D341Med (cell line): ENCODE data around the gene LONRF2.
A peak's percentile ranks its signal among the peaks of the same experiment; 100 is the strongest.

Source experiments
- DNase-seq: peaks from one replicate; pipeline ENCODE4 v3.0.0; 2012; ENCODE audit warnings: low spot score

Gene LONRF2

DNA sequence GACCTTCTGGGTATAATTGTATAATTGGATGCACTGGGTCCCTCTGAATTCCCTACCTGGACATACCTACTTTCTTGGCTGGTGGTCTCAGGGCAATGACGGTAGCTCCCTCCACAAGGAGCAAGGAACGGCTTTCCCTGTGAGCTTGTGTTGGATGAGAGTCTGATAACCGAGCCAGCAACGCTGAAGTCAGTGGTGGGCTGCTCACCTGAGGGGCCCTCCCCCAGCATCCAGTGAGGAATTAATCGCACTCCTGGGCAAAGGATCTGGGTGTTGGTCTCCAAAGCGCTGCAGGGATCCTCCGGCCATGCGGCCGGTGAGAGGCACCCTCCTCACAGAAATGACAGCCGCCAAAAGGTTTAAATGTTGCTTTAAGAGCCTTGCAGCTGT lies 47.1 kb downstream of the LONRF2 start:
- DNase-seq = no peak

DNA sequence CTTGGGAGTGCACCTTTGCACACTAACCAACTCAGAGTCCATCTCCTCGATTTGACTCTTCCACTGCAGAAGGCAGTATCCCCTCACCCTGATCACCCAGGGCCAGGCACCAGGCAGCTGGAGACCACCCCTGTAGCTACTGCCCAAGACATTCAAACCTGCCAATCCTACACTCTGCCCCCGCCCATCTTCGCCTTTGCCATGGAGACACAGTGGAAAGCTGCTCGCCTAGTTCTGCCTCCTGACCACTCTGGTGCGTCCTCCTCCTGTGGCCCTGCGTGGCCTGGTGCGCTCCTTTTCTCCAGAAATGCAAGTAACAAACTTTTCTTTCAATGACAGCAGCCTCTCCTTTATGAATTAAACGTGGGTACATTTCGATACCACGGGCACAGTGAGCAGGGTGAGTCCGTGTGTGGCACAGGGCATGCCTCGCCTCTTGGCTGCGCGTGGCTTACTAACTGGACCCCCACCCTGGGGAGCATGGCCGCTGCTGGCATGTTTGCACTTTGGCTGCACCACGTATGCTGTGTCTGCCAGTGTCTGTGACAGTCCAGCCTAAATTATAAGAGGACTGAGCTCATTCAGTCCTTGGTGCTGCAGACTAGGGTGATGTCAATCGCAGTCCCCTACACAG lies 47.6 kb downstream of the LONRF2 start:
- DNase-seq = no peak

DNA sequence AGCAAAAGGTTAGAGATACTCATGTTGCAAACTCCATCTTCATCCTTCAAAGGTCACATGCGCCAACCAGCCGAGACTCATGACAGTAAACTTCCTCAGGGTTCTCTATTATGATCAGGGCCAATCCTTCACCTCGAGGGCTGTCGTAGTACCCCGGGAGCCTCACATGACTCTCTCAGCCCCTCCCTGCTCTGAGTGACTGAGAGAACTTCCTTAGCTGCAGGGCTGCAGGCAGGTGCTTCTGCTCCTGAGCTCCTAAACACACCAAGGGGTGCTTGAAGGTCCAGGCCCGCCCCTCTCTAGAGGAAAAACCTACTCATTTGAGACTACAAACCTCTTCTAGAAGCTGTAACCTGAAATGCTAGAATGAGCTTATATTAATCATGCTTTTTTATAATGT lies 48.2 kb downstream of the LONRF2 start:
- no peak for DNase-seq

DNA sequence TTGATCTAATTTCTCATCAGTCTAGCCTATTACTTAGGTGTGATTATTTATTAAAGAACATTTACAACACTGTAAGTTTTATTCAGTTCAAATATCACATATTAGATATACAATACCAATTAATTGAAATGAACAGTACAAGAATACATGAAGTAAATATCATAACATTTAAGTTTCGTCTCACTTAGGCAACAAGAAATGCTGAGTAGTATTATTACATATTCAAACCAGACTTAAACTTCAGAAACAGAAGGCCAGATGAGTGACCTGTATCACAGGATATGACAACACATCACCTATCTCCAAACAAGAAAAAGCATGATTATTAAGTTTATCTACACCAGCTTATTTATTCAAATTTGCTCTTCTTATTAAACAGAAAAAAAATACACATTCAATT lies 48.9 kb downstream of the LONRF2 start:
- DNase-seq = no peak

DNA sequence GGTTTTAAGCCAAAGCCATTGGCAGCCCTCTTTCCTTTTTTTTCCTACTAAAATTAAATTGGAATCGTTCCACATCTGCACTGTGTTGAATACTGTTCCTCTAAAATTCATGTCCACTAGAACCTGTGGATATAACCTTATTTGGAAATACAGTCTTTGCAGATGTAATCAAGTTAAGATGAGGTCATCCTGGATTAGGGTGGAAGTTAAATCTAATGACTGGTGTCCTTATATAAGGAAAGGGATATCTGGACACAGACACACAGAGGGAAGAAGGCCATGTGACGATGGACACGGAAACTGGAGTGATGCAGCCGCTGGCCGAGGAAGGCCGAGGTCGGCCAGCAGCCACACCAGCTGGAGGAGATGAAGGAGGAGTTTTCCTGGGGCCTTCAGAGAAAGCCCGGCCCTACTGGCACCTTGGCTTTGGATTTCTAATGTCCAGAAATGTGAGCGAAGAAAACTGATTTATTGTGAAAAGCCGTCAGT lies 49.4 kb downstream of the LONRF2 start:
- no peak for DNase-seq

DNA sequence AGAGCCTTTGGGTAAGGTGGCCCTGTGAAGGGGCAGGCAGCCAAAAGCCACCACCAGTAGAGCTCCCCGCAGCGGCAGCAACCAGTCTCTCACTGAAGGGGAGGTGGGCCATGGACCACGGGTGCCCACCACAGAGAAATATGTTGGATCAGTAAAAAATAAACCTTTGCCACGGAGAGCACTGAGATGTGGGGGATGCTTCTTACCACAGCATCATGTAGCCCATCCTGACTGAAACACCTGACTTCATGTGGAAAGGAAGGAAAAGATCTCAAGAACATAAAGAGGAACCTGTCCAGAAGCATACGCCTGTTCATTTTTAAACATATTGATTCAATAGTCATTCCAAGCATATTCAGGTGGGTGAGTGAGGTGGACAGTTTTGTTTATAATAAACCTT lies 51.1 kb downstream of the LONRF2 start:
- DNase-seq = no peak

DNA sequence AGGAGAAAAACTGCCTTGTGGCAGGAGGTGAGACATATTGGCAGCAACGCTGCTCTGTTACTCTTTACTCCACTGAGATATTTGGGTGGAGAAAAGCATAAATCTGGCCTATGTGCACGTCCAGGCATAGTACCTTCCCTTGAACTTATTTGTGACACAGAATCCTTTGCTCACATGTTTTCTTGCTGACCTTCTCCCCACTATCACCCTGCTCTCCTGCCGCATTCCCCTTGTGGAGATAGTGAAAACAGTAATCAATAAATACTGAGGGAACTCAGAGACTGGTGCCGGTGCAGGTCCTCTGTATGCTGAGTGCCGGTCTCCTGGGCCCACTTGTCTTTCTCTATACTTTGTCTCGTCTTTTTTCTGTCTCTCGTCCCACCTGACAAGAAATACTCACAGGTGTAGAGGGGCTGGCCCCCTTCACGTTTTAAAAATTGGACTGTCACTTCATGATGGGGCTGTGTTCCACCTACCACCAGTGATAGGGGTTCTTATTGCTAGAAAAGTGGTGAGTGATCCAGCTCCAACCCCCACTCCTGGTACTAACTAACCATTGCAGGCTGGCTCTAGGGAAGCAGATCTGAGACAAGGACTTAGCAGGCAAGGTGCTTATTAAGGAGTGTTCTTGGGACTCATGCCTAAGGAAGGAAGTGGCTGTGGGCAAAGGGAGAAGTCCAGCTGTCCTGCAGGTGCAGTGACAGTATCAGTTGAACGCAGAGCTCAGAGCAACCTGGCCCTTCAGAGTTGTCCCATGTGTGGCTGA lies 51.7 kb downstream of the LONRF2 start:
- no peak for DNase-seq

DNA sequence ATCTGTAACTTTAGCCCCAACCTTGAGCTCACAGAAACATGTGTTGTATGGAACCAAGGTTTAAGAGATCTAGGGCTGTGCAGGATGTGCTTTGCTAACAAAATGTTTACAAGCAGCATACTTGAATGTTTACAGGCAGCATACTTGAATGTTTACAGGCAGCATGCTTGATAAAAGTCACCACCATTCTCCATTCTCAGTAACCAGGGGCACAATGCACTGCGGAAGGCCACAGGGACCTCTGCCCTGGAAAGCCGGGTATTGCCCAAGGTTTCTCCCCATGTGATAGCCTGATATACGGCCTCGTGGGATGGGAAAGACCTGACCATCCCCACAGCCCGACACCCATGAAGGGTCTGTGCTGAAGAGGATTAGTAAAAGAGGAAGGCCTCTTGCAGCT lies 52.4 kb downstream of the LONRF2 start:
- DNase-seq = no peak

DNA sequence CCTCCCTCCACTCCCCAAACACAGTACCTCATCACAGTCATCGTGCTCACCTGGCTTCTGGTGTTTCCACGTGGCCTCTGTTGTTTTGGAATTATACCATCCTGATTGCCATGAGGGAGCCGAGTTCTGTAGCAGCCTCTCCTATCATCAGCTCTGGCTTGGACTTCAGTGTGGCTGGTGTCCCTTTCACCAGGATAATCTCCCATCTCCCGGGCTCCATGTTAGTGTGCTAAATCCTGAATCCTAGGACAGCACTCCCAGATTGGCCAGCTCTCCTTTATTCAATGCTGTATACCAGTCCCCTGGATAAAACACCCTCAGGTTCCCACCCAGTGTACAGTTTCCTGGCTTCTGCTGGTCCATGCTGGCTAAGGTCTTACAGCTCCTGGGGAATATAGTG lies 53.3 kb downstream of the LONRF2 start:
- no peak for DNase-seq

DNA sequence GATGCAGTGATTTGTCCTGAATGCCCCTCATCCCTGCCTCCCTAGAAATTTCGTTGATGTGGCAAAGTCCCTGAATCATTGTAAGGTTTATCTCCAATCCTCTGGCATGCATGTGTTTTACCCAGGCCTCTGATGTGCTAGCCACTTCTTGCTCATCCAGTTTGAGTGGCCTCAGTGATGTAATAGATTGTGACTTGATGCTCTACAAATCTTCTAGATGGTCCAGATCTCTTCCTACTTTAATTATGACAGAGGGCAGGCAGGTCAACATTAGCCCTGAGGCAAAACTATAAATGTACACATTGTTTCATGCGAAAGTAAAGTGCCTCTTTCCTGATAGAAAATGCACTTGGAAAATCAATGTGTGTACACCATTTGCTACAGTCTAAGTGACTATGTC lies 54.5 kb downstream of the LONRF2 start:
- no peak for DNase-seq

DNA sequence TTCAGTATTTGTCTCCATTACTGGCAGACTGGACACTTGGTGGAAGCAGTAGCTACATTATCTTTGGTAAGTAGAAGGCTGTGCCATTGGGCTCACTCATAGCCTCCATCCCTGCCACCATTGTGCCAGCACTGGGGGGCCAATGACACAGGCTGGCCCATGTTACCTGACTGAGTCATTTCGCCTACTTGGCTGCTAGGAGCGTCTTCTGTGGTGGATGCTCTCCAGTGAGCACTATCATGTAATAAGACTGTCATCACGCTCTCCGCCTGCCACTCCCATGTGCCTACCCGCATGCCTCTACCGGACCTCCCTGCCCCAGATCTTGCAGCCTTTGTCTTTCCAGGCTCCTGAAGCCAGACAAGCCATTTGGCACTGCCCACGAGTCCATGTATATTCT lies 56.2 kb downstream of the LONRF2 start:
- DNase-seq = no peak

DNA sequence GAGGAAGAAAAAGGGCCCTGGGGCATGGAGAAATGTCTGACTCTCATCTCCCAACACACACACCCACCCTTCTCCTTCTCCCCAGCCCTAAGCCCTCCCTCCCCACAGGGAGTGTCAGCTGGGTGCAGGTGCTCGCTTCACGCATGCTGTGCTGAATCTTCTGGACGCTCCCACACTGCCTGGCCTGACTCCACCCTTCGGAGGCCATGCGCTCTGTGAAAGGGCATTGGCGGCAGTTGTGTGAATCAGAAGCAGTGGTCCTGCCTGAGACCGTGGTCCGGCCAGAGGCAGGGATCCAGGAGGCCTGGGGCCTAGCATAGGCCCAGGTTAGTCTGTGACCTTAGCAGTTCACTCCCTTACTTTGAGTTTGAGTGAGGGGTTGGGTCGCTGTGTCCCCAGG lies 57.1 kb downstream of the LONRF2 start:
- DNase-seq = no peak

DNA sequence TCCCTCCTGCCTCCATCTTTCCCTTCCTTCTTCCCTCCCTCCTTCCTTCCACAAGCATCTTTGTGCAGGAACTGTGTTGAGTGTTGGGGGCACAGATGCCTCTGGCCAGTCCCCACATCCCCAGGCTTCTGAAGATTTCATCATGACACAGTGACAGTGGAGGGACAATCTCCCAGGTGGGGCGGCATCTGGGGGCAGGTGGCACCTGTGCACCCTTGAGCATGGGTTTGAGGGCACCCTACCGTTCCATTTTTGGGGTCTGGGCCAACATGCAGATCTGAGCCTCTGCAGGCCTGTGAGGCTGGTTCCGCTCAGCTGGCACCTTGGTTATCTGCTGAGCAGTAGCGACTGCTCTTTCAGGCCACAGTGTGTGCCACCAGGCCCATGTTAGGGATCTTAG lies 57.6 kb downstream of the LONRF2 start:
- no peak for DNase-seq

DNA sequence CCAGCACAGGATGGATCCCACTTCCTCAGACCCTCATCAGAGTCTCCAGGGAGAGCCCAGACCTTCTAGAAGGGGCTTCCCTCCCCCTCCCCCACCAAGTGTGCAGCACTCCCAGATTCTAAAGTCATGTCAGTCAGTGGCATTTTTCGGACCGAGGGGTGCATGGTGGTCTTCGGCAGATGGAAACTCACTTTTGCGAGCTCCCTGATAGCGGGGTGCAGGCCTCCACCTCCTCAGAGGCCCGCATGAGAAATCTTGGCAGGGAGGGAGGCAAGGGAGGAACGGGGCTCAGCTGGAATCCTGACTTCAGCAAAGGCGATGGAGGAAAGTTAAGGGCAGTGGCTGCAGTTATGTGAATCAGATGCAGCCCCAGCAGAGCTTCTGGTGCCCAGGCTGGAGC lies 58.2 kb downstream of the LONRF2 start:
- DNase-seq = no peak

DNA sequence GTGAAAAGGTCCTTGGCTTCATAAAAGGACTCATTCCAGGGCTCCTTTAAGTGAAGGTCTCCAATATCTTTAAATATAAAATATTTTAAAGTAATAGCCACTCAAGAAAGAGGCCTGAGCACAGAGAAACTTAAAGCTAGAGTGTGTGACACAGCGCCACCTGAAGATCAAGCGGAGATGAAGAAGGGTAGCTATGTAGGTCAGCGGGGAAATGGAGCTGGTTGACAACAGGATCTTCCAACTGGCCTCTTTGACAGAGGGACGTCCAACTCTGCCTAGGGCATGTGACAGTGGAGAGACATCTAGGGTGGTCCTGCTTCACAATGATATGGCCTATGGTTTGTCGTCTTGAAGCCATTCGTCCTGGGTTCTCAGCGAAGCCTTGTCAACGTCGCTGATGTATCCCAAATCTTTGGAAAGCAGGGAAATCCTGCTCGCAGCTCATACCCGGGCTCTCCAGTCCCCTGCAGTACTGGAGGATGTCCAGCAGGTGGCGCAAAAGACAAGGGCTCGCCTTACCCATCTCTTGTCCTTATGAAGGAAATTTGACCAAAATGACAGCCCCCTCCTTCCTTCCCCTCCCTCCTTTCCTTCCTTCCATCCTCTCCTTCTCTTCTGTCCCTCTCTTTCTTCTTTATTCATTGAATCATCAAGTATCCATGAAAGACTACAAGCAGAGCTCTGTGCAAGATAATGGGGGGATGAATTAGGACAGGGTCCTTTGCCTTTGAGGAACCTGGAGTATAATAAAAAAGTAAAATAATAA lies 59.6 kb downstream of the LONRF2 start:
- DNase-seq = peak; percentile 75

DNA sequence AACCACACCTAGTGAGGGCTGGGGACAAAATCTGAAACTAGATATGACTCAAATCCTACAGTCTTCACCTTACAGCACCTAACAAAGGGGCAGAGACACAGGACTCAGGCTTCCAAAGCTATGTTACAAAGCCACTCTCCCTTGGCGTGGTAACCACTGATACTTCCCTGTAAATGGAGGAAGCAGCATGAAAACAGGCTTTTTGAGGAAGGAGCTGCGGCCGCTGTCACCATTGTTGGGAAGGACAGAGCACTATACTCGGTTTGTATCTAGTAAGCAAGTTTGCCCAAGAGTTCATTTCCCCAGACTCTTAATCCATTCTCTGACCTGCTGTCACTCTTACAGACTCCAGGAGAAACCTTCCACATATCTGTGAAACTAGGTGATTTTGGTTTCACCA lies 60.3 kb downstream of the LONRF2 start:
- DNase-seq = no peak

DNA sequence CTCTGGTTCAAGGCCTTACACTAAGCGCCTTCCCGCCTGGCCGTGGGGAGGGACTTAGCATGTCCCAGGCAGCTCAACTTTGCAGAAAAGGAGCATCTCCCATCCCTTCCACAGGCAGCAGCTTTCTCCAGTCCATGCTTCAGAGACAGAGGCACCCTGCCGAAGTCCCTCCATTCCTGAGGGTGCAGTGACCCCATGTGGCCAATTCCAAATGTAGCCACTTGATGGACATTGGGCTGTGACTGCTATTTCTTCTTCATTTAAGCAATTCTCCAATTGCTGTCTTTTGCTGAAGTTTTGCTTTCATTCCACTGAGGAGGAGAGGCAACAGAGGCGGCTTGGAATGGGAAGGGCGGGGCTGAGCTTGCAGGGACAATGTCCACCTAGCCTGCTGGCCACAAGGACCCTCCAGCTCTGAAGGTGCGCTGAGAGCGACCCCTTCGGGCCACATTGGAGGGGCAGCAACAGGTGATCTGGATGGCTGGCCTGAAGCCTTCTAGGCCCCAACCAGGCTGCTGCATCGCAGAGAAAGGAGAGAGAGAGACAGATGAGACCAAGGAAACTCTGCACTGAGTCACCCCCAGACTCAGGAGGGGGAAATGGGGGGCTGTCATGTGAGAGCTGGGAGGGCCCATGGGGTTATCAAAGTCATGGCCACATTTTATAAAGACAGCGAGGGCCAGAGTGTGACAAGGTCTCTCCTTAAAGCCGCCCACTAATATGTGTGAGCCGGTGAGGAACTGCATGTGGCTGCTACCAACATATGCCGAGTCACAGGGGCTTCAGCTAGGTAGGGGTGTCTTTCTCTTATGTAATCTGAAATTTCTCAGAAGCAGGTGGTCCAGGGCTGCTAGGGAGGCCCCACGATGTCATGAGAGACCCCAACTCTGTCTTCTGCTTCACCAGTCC lies 61.3 kb downstream of the LONRF2 start:
- DNase-seq = no peak

DNA sequence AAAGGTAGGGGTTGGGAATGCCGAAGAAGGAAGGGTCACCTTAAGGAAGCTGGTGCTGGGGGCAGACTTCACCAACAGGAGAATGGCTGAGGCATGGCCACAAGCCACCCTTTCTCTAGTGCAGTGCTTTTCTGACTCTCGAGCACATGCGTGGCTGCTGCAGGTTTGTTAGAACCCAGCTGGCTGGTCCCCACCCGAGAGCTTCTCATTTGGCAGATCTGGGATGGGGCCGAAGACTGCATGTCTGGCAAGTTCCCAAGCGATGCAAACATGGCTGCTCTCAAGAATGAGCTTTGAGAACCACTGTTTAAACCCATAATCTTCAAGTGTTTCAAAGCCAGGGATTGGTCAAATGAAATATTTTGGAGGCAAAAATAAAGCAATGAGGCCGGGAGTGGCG lies 63.2 kb downstream of the LONRF2 start:
- no peak for DNase-seq

DNA sequence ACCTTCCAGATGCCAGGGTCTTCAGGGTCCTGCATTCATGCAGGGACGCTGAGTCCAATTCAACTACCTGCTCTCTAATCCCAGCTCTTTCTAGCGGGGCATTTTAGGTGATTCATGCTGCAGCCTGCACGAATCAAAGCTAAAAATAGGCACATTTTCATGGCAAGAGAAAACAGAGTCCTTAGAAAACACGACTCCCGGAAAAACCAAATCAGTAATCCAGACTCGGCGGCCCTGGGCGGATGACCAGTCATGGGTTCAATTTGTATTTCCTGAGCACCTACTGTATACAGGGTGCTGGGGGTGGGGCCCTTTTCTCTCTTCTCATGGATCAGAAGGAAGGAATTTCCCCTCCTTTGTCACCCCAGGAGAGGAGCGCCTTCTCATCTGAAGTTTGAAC lies 64.4 kb downstream of the LONRF2 start:
- no peak for DNase-seq

DNA sequence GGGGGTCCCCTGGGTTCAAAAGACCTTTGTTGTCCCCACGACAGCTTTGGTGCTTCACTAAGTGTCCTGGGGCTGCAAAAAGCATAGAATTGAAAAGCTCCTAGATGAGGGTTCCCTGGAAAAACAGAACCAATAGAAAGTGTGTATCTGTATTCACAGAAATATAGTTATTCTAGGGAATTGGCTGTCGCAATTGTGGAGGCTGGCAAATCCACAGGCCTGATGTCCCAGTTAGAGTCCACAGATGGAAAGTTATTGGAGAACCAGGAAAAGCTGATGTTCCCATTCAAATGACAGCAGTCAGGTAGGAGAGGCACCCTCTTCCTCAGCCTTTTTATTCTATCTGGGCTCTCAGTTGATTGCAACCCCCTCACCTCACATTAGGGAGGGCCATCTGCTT lies 65.5 kb downstream of the LONRF2 start:
- no peak for DNase-seq

DNA sequence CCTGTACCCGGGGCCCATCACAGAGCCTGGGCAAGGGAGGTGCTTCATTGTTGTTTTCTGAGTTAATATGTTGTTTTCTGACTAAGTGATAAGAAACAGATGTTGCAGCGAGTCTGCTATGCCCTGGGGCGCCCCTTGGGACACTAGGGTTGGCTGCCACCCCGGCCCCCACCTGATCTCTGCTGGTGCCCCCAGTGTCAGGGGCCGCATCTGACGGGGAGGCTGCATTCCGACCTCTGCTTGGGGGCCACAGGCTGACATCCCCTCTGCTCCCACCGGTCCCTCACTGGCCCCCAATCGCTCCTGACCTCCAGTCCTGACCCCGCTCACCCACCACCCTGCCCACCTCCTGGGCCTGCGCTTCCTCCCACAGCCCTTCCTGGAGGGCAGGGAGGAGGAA lies 65.9 kb downstream of the LONRF2 start:
- no peak for DNase-seq

DNA sequence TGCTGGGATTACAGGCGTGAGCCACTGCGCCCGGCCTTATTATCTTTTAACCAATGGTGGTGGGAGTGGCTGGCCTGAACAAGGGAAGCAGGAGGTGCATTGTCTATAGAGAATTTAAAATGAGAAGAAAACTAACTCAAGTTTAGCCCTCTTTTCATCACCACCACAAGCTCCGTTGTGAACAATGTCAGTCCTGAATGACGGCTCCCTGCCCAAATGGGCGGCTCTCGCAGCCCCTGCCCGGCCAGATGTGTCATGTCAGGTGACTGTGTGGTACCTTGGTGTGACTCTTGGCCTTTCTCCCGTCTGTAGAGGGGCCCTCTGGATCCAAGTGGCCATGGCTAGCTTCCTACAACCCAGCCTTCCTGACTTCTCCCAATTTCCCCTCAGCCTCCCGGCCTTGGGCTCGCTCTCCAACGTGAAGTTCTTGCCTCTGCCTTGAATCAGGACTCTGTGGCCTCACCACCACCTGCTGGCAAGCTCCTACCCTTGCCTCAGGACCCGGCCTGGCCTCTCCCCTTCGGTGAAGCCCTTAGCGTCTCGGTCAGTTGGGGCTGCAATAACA lies 67.6 kb downstream of the LONRF2 start:
- DNase-seq = no peak
